Measurements from ENCODE around the gene AMBP. TPM values are rescaled to one million over a fixed set of nuclear protein-coding genes. Genes with fewer than 3 reads are reported as not detected.

The AMBP gene
- total RNA-seq, 1 experiment from 2014 or later = not detected

- no peaks in the 10 kb centered on the region for H3K36me3 ChIP-seq (ENCODE audit: insufficient read depth, low read length, poor library complexity, severe bottlenecking)
- no peak for TF ChIP-seq EZH2 (IDR thresholded peaks at IDR 0.05; ENCODE audit: borderline replicate concordance, low read depth, low read length, poor library complexity, severe bottlenecking)
- TF ChIP-seq CTCF (conservative IDR thresholded peaks at IDR 0.05; ENCODE audit: low read depth, low read length) = no peak
- DNase-seq (ENCODE audit: low spot score) = no peak
- POLR2A ChIA-PET (ENCODE audit: low non-redundant PET) = no interaction called here
- no peak overlapping the region for H3K4me3 ChIP-seq (ENCODE audit: low read depth, low read length, poor library complexity, severe bottlenecking)
- intact Hi-C loops (cut with micrococcal nuclease; ENCODE audit: unreplicated experiment) = no loop called here
- CTCF ChIA-PET = interaction anchor here (1.7 kb wide), 1 partner anchor 181 kb away, joined by 3 read pairs; no protein-coding TSS in a partner anchor
- H3K9me3 ChIP-seq (ENCODE audit: low read depth, low read length, poor library complexity, severe bottlenecking) = no peaks in the 10 kb centered on the region
- no TSS peak for BruUV-seq (replicated peaks)
- no peaks in the 10 kb centered on the region for H3K4me1 ChIP-seq (ENCODE audit: insufficient read depth, low read length, poor library complexity, severe bottlenecking)
- no peak overlapping the region for H3K27ac ChIP-seq (ENCODE audit: low read depth, low read length, poor library complexity, severe bottlenecking)
- H3K27me3 ChIP-seq (replicated peaks; ENCODE audit: insufficient read depth, low read depth, low read length, poor library complexity) = peaks cover 31% of the 10 kb centered on the region
These were observed 32.1 kb upstream of the AMBP start for GRCh38 chr9:114110180-114110579.

- no peak for TF ChIP-seq EZH2 (IDR thresholded peaks at IDR 0.05; ENCODE audit: borderline replicate concordance, low read depth, low read length, poor library complexity, severe bottlenecking)
- no peak for DNase-seq (ENCODE audit: low spot score)
- ChIA-PET CTCF (interaction anchor here (1.7 kb wide), 1 partner anchor 182 kb away, joined by 26 read pairs; no protein-coding TSS in a partner anchor), POLR2A (ENCODE audit: low non-redundant PET) (no interaction called here)
- Histone ChIP-seq H3K9me3 (ENCODE audit: low read depth, low read length, poor library complexity, severe bottlenecking) (no peaks in the 10 kb centered on the region), H3K36me3 (ENCODE audit: insufficient read depth, low read length, poor library complexity, severe bottlenecking) (no peaks in the 10 kb centered on the region), H3K4me3 (ENCODE audit: low read depth, low read length, poor library complexity, severe bottlenecking) (no peak overlapping the region), H3K4me1 (ENCODE audit: insufficient read depth, low read length, poor library complexity, severe bottlenecking) (no peaks in the 10 kb centered on the region), H3K27me3 (replicated peaks; ENCODE audit: insufficient read depth, low read depth, low read length, poor library complexity) (peaks cover 41% of the 10 kb centered on the region), H3K27ac (ENCODE audit: low read depth, low read length, poor library complexity, severe bottlenecking) (no peak overlapping the region)
- intact Hi-C loops (cut with micrococcal nuclease; ENCODE audit: unreplicated experiment) = loop anchor here (2.0 kb wide), 1 partner anchor 182 kb away; no protein-coding TSS in a partner anchor
- BruUV-seq (replicated peaks) = no TSS peak
These were observed 31.0 kb upstream of the AMBP start for GRCh38 chr9:114109124-114109523.

- intact Hi-C loops (cut with micrococcal nuclease; ENCODE audit: unreplicated experiment) = loop anchor here (1.0 to 2.0 kb wide), 2 partner anchors 183 to 197 kb away; no protein-coding TSS in a partner anchor
- TF ChIP-seq CTCF (conservative IDR thresholded peaks at IDR 0.05; ENCODE audit: low read depth, low read length) (peak; percentile 93), EZH2 (IDR thresholded peaks at IDR 0.05; ENCODE audit: borderline replicate concordance, low read depth, low read length, poor library complexity, severe bottlenecking) (no peak)
- Histone ChIP-seq H3K4me1 (ENCODE audit: insufficient read depth, low read length, poor library complexity, severe bottlenecking) (no peaks in the 10 kb centered on the region), H3K4me3 (ENCODE audit: low read depth, low read length, poor library complexity, severe bottlenecking) (no peak overlapping the region), H3K36me3 (ENCODE audit: insufficient read depth, low read length, poor library complexity, severe bottlenecking) (no peaks in the 10 kb centered on the region), H3K27me3 (replicated peaks; ENCODE audit: insufficient read depth, low read depth, low read length, poor library complexity) (peaks cover 41% of the 10 kb centered on the region), H3K27ac (ENCODE audit: low read depth, low read length, poor library complexity, severe bottlenecking) (no peak overlapping the region), H3K9me3 (ENCODE audit: low read depth, low read length, poor library complexity, severe bottlenecking) (no peaks in the 10 kb centered on the region)
- POLR2A ChIA-PET (ENCODE audit: low non-redundant PET) = no interaction called here
- CTCF ChIA-PET = interaction anchor here (0.5 to 1.7 kb wide), 15 partner anchors 12 to 545 kb away, joined by 3 to 26 read pairs (median 3); partner anchors contain the start of gene COL27A1
- BruUV-seq (replicated peaks) = no TSS peak
- peak; percentile 75 for DNase-seq (ENCODE audit: low spot score)
These were observed 30.1 kb upstream of the AMBP start for GRCh38 chr9:114108016-114108833.

Measured in A673 (cell line).